DMS53 (cell line): ENCODE data around the gene RAD51AP2.
A peak's percentile ranks its signal among the peaks of the same experiment; 100 is the strongest.
"Not testable (repeated sequence)": the region's sequence is repeated elsewhere in the genome, so short reads cannot be mapped to it uniquely, and the experiment has no call there.

Experiments used
- DNase-seq: peaks from one replicate; lab custom pipeline; 2025; lab: John Stamatoyannopoulos, UW

RAD51AP2 gene

DNA sequence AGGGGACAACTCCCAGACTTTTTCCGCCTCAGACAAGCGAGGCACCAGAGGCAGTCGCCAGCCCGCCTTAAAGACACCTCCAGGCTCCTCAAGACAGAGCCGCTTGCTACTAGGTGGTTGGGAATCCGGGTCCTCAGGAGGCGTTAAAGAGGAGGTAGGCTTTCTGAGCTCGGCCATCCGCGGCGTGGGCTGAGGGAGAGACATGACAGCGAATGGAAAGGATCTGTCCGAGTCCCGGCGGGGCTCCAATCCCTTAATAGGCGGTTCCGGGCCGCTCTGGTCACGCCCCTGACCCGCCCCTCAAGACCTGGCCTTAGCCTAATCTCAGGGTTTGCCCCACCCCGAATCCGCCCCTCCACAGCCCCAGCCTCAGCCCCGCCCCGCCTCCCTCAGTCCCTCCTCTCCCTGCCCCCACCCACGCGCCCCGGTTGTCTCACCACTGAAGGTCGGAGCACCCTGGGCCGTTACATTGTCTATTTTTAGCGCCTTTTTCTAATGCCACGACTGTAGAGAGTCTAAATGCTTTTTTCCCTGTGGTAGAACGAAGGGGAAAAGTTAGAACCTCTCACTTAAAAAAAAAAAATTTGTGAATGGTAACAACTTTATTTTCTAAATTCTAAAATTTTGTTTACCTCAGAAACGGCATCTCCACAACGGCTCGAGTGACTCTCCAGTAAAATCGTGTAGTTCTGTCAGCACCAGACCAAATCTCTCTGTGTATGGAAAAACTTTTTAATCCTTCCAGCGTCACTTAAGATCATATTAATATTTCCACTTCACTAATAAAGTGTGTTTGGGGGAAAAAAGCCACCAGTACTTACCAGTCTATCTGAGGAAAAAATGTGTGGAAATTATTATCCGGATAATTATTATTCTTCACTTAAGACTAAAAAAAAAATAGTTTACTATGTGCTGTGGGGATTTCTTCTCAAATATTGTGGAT is at the start of gene RAD51AP2:
TSS of gene RAD51AP2 (minus strand) at position 229 of the 943 bp plus-strand sequence. CDS start at position 204, 25 bp downstream.
- DNase-seq, result peak; percentile 88

DNA sequence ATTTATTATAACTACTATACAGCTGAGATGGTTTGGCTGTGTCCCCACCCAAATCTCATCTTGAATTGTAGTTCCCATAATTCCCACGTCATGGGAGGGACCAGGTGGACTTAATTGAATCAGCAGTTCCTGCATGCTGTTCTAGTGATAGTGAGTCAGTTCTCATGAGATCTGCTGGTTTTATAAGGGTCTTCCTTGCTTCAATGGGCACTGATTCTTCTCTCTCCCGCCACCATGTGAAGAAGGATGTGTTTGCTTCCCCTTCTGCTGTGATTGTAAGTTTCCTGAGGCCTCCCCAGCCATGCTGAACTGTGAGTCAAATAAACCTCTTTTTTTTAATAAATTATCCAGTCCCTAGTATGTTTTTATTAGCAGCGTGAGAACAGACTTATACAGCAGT is 47.5 kb upstream of the RAD51AP2 start:
- not testable (repeated sequence) for DNase-seq

GRCh38 chr2:17558878-17559277 is 40.6 kb upstream of the RAD51AP2 start:
- DNase-seq, result no peak

DNA sequence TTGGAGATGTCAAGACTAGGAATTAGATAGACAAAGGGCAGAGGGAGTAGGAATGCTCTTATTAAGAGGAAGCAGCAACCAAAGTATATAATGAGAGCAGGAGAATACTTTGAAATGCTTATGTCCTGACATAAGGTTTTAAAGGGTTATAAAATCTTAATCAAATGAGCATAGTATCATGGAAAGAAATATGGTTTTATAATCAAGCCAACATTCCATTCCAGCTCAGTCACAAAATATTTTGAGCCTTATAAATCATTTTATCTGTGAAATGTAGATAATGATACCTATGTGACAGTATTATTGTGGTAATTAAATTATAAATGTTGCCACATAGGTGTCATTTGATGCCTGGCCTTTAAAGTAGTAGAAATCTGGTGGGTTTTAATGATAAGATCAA is 39.8 kb upstream of the RAD51AP2 start:
- DNase-seq, result no peak

DNA sequence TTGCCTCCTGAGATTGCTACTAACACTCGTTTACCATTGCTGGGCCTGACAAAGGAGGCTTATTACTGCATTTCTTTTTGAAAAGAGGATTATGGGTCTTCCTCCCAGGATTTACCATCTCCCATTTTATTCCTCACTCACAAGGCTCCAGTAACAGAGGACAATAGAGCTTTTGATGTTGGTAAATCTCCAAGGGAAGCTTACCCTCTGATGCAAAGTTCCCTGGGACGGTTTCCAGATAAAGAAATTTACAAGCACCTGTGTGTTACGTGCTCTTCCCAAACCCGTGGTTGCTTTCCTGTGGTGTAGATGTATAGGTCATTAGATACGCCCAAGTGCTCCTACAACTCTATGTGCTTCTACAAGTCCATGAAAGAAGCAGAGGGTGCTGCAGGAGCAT is 39.4 kb upstream of the RAD51AP2 start:
- DNase-seq, result no peak

DNA sequence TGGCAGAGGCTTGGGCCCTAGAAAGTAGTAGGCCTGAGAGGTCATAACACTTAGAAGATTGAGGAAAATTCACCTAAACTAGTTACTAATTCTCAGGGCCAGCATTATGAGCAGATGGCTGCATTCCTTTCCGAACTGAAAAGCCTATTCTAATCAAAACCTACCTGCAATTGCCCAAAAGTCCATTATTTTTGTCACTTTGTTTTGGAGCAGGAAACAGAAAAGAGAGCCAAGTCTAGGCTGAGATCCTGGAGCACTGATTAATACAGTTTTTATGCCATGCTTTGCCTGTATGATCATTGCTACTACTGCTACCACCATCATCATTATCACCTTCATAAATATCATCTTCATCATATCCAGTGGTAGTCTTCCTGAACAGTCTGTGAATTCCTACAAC is 36.9 kb upstream of the RAD51AP2 start:
- no peak for DNase-seq

DNA sequence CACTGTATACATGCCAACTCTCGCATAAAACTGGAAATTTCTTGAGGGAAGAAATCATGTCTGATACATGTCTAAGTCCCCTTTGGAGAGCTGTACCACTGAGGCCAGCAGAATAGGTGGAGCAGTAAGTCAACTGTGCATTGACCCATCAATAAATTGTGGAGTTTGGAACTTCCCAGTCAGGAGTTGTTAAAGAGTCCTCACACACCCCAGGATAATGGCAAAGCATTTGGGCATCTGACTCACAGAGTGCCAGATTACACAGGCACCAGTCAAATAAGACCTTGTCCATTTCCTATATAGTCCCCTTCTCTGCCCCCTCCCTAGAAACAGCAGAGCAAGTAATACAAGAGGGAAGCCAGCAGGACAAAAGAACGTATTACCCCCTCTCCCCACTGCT is 32.7 kb upstream of the RAD51AP2 start:
- no peak for DNase-seq

- DNase-seq, result no peak
These were observed 29.5 kb upstream of the RAD51AP2 start for GRCh38 chr2:17547737-17548136.

DNA sequence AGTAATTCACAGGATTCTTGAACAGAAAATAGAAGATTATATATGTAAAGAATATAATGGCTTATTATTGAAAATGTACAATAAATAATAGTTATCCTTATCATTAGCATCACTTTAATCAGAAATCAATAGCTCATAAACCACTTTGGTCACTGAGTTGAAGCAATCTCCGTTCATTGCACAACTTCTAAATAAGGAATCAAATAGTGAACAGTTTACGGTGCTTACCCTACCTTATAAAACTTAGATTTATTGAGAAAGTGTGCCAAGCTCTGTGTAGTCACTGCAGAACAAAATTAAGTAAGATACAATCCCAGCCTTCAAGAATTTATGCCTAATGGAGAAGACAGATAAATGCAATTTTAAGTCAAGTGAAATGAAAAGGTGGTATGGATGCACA is 29.0 kb upstream of the RAD51AP2 start:
- no peak for DNase-seq

GRCh38 chr2:17545680-17546613 is 27.7 kb upstream of the RAD51AP2 start:
- DNase-seq, result no peak

- DNase-seq, result peak; percentile 1
These were observed 26.0 kb upstream of the RAD51AP2 start for GRCh38 chr2:17544256-17544655.

DNA sequence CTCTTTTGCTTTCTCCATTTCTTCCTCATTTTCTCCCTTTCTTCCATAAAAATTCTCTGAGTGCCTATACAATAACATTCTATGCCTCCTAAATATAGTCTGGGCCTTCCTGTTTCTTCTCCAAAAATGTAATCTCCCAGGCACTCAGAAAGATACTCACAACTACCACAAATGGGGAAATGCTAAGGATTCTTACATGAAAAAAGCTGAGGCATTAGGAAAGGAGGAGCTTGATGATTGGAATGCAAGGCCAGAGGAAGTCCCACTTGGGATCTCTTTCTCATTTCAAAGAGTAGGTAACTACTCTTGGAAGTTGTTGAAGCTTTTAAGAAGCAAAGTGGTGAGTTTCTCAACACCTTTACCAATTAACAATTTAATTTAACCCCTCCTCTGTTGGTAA is 25.6 kb upstream of the RAD51AP2 start:
- no peak for DNase-seq

- DNase-seq, result no peak
These were observed 25.0 kb upstream of the RAD51AP2 start for GRCh38 chr2:17543131-17543660.

- DNase-seq, result no peak
These were observed 24.2 kb upstream of the RAD51AP2 start for GRCh38 chr2:17542471-17542870.

- no peak for DNase-seq
These were observed 23.3 kb upstream of the RAD51AP2 start for GRCh38 chr2:17541531-17541950.

- peak; percentile 12 for DNase-seq
These were observed 22.7 kb upstream of the RAD51AP2 start for GRCh38 chr2:17540813-17541530.

GRCh38 chr2:17540093-17540812 is 22.0 kb upstream of the RAD51AP2 start, which contains the start of gene VSNL1:
VSNL1 (plus strand) TSS chr2:17540696; CDS start chr2:17592075, 51,379 bp downstream.
- peak; percentile 94 for DNase-seq

DNA sequence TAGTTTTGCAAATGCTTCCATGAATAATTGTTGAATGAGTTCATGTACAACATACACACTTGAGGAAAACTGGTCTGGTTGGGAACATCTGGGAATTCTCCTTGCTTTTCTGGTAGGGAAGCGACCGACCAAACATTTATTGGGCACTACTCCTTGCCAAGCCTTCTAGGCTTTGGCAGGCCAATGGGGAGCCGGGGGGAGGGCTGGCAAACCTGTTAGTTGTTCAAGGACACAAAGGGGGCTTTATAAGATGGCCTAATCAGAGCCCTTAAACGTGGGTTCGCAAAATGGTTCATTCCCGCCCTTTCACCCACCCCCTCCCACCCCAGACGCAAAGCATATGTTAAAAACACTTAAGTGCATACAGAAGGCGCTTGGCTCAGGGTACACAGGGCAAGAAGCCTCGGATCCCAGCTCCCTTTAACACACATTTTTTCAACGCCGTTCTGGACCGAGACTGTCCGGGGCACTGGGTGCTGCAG is 21.4 kb upstream of the RAD51AP2 start:
- DNase-seq, result peak; percentile 65

DNA sequence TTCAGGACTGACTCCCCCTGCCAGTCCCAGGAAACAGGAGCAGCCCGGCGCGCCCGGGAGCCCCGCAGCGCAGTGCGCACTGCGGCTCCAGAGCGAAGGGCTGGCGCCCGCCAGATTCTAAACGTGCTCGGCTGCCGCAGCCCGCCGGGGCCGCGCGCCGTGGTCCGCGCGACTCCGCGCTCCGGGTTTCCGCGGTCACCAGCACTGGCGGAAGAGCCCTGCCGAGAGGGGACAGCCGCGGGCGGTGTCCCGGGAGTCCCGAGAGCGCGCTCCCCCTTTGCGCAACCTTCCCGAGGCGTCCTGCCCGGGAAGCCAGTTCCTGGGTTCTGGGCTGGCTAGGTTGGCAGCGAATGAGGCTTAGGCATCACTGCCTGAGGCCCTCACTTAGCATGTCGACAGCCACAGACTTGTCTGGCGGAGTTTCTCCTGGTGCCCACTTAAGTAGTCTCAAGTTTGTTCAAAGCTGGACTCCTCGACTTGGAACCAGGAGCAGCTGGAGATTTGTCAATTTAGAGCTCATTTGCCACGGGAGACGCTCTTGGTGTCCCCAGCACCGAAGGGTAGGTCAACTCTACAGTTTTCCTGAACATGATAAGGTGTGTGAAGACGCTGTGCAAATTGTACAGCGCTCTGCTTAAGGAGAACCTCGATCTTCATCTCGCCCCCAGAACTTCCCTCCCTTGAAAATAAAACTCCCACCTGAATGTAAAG is 20.8 kb upstream of the RAD51AP2 start:
- DNase-seq, result peak; percentile 91
